Heart left ventricle (tissue), 16 donors: ENCODE measurements around the gene SLC7A14. TPM values are rescaled to one million over a fixed set of nuclear protein-coding genes. Genes with fewer than 3 reads are reported as not detected.

ENCODE experiments used
- ATAC-seq, 4 donors: fragments of 200-7000 bp; cut with Tn5 transposase; one replicate each; pipeline ENCODE4 v1.9.1; 2020 to 2022; ENCODE audit warnings: moderate library complexity in 4 of 4, mild to moderate bottlenecking in 3 of 4, moderate number of reproducible peaks in 1 of 4
- DNase-seq, 5 donors: peaks; one replicate each; pipeline ENCODE4 v3.0.0-alpha.2; 2020
- H3K27ac ChIP-seq, 12 donors: fragments of 200-600 bp; sonication (generic) in 4 of 12; one replicate each; pipeline versions ENCODE4 v1.5.0 to v1.8.0; 2016 to 2022; ENCODE audit warnings: mild to moderate bottlenecking in 2 of 12
- H3K27me3 ChIP-seq, 9 donors: fragments of 200-600 bp; sonication (generic) in 2 of 9; one replicate each; pipeline versions ENCODE4 v1.5.1 to v1.8.0; 2016 to 2022; ENCODE audit warnings: mild to moderate bottlenecking in 3 of 9
- H3K36me3 ChIP-seq, 9 donors: fragments of 200-600 bp; sonication (generic) in 2 of 9; one replicate each; pipeline versions ENCODE4 v1.5.0 to v1.8.0; 2018 to 2022; ENCODE audit warnings: mild to moderate bottlenecking in 2 of 9
- H3K4me1 ChIP-seq, 12 donors: fragments of 200-600 bp; sonication (generic) in 4 of 12; one replicate each; pipeline versions ENCODE4 v1.5.0 to v1.8.0; 2016 to 2022; ENCODE audit warnings: mild to moderate bottlenecking in 3 of 12
- H3K4me3 ChIP-seq, 12 donors: fragments of 200-600 bp; sonication (generic) in 4 of 12; one replicate each; pipeline versions ENCODE4 v1.5.0 to v1.8.0; 2017 to 2022; ENCODE audit warnings: mild to moderate bottlenecking in 9 of 12, moderate library complexity in 4 of 12
- H3K9me3 ChIP-seq, 12 donors: fragments of 200-600 bp; sonication (generic) in 4 of 12; one replicate each; pipeline versions ENCODE4 v1.5.0 to v1.8.0; 2016 to 2022; ENCODE audit warnings: mild to moderate bottlenecking in 1 of 12
- POLR2A ChIP-seq, 2 donors: fragments of 450-650 bp; IDR thresholded peaks; one replicate each; pipeline ENCODE4 v1.6.1; 2017; ENCODE audit warnings: antibody characterized with exemption in 2 of 2, mild to moderate bottlenecking in 2 of 2, moderate library complexity in 2 of 2
- WGBS, 4 donors: extraction: QIAGEN DNeasy Blood & Tissue Kit in 2 of 4; methylation state at CpG; one replicate each; pipeline versions ENCODE4 v1.1.5 to v1.1.7; 2013 to 2018; 5-methylcytosine and 5-hydroxymethylcytosine counted together
- intact Hi-C, 10 donors: fragments of 100-400 bp; cut with DNase I; formaldehyde crosslinking; loops; one replicate each; pipeline versions ENCODE4 v1.11.1 to v1.14.2; 2022
- polyA plus RNA-seq, 2 donors: library from polyadenylated mRNA; stranded (reverse); fragments of 200-250 nt; gene quantifications; one replicate each; pipeline ENCODE4 v1.2.3, GENCODE V29; 2013
- total RNA-seq, 9 donors: library from RNA; depleted of rRNA in 2 of 9; stranded (reverse); fragments of >200 nt in 2 of 9; fragmentation: NEBNext Ultra II Directional in 3 of 9; extraction: Animal tissue kit (Norgen Biotek cat#: 25700) in 3 of 9; gene quantifications; one replicate each; pipeline versions ENCODE4 v1.1.0 to v1.2.4, GENCODE V29; 2016 to 2023
- TF ChIP-seq, protein P1 (sequence below), 12 donors: fragments of 200-600 bp; sonication (generic) in 4 of 12; IDR thresholded peaks; one replicate each; pipeline versions ENCODE4 v1.5.0 to v1.8.0; 2018 to 2022; ENCODE audit warnings: antibody characterized with exemption in 12 of 12, mild to moderate bottlenecking in 5 of 12
- donor health status: ischemic (EF 13 %, LVEDD 7.1; RV severe dilation, severe dysfunction).
- donor health status: healthy with polysubstance abuse.
- donor health status: DM: no; HTN: yes; CAD: no.
- donor health status: DM: no; HTN: no; CAD: no.
- donor health status: ischemic (EF 25% LVEDD 6.9; RV normal size, moderate dysfunction).
- donor health status: ischemic (EF 25% LVEDD 5.7; RV mildly dilated, moderate dysfunction).
- donor health status: healthy.
- donor health status: DM: yes; HTN: yes; CAD: no.
- donor health status: ischemic (EF 35%, LVEDD 5.7; RV mildly dilated, moderate dysfunction).
- donor health status: nonischemic (EF 11% LVEDD 7.7; RV severe dilation, severe dysfunction).
- donor health status: DM: yes; HTN: yes; CAD: no.
- donor health status: PGD.
- donor health status: ischemic (EF 29% LVEDD 5.4; RV normal size, mild dysfunction).
- donor health status: nonischemic (EF 23%, LVEDD 6.1; RV moderate dilation, normal function).

SLC7A14 gene
- total and polyA plus RNA-seq, 11 donors = 0.02 TPM; not detected in 9

GRCh38 chr3:170594528-170594927 lies 8.7 kb upstream of the SLC7A14 start:
- intact Hi-C loops = no loop called here
- Histone ChIP-seq H3K27me3 (no peaks in the 10 kb centered on the region), H3K9me3 (no peaks in the 10 kb centered on the region), H3K27ac (no peak overlapping the region), H3K36me3 (no peaks in the 10 kb centered on the region), H3K4me1 (peaks cover 0 to 11% (median 0%) of the 10 kb centered on the region in 12 donors), H3K4me3 (no peak overlapping the region)
- no peak for ATAC-seq
- no peak for TF ChIP-seq POLR2A (IDR thresholded peaks at IDR 0.05)
- TF ChIP-seq, protein P1, sequence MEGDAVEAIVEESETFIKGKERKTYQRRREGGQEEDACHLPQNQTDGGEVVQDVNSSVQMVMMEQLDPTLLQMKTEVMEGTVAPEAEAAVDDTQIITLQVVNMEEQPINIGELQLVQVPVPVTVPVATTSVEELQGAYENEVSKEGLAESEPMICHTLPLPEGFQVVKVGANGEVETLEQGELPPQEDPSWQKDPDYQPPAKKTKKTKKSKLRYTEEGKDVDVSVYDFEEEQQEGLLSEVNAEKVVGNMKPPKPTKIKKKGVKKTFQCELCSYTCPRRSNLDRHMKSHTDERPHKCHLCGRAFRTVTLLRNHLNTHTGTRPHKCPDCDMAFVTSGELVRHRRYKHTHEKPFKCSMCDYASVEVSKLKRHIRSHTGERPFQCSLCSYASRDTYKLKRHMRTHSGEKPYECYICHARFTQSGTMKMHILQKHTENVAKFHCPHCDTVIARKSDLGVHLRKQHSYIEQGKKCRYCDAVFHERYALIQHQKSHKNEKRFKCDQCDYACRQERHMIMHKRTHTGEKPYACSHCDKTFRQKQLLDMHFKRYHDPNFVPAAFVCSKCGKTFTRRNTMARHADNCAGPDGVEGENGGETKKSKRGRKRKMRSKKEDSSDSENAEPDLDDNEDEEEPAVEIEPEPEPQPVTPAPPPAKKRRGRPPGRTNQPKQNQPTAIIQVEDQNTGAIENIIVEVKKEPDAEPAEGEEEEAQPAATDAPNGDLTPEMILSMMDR (IDR thresholded peaks at IDR 0.05) = no peak
- no peak for DNase-seq

DNA sequence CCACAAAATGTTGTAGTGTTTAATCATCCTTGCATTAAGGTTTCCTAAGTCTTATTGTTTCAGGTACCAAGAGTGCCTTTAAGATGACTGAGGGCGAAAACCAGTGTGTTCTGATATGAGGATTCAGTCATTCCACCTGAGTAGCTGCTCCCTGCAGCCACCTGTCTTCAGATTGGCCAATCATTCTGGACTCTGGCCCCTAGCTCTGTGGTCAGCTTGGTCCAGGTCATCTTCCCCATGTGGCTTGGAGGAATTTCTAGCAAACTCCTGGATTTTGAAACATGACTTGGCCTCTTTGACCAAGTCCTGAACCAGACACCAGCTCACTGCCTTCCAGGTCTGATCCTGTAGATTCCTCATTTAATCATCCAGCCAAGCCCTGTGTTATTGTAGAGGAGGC lies 7.8 kb upstream of the SLC7A14 start:
- H3K4me3 ChIP-seq = no peak overlapping the region
- no peak overlapping the region for H3K27ac ChIP-seq
- WGBS, 4 donors = 72 to 86% (median 77%) methylated on average over 1 of the region's 1 CpG
- ATAC-seq = no peak
- no peaks in the 10 kb centered on the region for H3K9me3 ChIP-seq
- no peaks in the 10 kb centered on the region for H3K36me3 ChIP-seq
- TF ChIP-seq POLR2A (IDR thresholded peaks at IDR 0.05) = no peak
- TF ChIP-seq, protein P1 (IDR thresholded peaks at IDR 0.05) = no peak
- intact Hi-C loops = no loop called here
- H3K4me1 ChIP-seq = peaks cover 0 to 9% (median 0%) of the 10 kb centered on the region in 12 donors
- DNase-seq = no peak
- peaks cover 0 to under 1% (median 0%) of the 10 kb centered on the region in 9 donors for H3K27me3 ChIP-seq

DNA sequence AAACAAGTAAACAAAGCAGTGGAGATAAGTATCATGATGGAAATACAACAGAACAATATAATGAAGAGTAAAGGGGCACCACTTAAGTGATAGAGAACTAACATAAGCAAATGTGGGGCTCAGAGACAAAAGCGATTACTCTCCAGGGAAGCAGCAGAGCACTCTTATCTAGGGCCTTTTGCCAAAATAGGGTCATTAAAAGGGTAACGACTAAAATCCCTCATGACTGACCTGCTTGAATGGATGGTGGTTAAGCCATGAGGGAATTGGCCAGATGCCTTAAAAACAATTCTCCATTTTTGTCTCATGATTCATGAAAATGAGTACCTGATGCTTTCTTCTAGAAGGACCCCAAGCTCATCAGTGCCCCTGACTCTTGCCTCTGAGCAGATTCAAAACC lies 3.2 kb upstream of the SLC7A14 start:
- intact Hi-C loops = no loop called here
- TF ChIP-seq, protein P1 (IDR thresholded peaks at IDR 0.05) = no peak
- Histone ChIP-seq H3K4me3 (no peak overlapping the region), H3K4me1 (peaks cover 0 to 16% (median 3%) of the 10 kb centered on the region in 12 donors), H3K27me3 (peaks cover 12 to 45% (median 23%) of the 10 kb centered on the region in 9 donors), H3K36me3 (no peaks in the 10 kb centered on the region), H3K27ac (no peak overlapping the region), H3K9me3 (no peaks in the 10 kb centered on the region)
- no peak for DNase-seq
- WGBS, 4 donors = 40 to 57% (median 52%) methylated on average over 2 of the region's 2 CpGs
- no peak for ATAC-seq

DNA sequence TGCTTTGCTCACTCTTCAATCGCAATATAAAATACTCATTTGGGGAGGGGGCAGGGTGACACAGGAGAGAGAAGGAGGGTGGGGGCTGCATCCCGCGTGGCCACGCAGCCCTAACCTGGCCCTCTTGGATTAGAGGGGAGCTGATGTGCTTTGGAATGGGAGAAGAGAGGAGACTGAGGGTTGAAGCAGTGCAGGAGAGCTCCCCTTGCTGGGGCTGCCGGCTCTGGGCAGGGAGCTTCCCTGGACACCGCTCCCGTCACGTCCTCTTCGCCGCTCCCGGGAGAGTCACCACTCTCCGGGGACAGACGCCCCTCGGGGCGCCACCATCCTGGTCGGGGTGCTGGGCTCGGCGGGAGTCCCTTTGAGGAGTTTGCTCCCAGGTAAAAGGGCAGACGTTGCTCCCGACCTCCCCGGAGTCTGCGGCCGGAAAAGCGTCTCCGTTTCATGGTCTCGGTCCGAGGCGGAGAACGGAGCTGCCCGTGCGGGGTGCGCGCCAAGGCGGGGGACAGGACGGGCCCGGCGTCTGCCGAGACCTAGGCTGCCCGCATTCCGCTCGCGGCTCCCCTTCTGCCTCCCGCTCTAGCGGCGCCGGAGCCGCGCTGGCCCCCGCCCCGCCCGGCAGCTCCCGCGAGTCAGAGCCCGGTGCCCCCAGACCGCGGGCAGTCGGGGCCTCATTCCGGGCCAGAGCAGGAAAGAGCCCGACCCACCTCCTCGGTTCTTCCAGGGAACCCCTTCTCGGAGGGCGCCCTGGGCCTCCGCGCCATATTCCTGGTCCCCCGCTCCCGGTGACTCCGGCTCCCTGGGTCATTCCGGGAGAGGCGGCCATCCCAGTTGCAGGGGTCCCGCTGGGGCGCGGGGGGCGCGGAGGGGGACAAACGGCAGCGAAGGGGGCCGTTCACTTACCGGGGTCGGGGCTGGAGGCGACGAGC lies 603 bp downstream of the SLC7A14 start:
- peak in 3 of 4 donors; percentile 31 to 67 (median 41) for ATAC-seq

More for the DNA sequence above, 603 bp downstream of the SLC7A14 start:
- no peak overlapping the region for H3K27ac ChIP-seq
- peak in 2 of 5 donors; percentile 21 to 56 for DNase-seq
- H3K27me3 ChIP-seq = peaks cover 12 to 54% (median 23%) of the 10 kb centered on the region in 9 donors
- intact Hi-C loops = no loop called here
- H3K9me3 ChIP-seq = no peaks in the 10 kb centered on the region
- peaks cover 0 to 16% (median 3%) of the 10 kb centered on the region in 12 donors for H3K4me1 ChIP-seq
- H3K36me3 ChIP-seq = no peaks in the 10 kb centered on the region
- TF ChIP-seq, protein P1 (IDR thresholded peaks at IDR 0.05) = no peak
- no peak for TF ChIP-seq POLR2A (IDR thresholded peaks at IDR 0.05)
- peak overlapping the region; percentile 15 to 48 (median 36) for H3K4me3 ChIP-seq
- WGBS, 4 donors = 2 to 4% (median 3%) methylated on average over 16 to 81 of the region's 81 CpGs
